ENCODE data around the gene IL22RA2. TPM values are rescaled to one million over a fixed set of nuclear protein-coding genes. Genes with fewer than 3 reads are reported as not detected.

The IL22RA2 gene
- total and polyA plus RNA-seq, 2 of the 13 experiments (the other 11 are each of a cell fraction or from before 2014, with no cell fraction given): not detected

DNA sequence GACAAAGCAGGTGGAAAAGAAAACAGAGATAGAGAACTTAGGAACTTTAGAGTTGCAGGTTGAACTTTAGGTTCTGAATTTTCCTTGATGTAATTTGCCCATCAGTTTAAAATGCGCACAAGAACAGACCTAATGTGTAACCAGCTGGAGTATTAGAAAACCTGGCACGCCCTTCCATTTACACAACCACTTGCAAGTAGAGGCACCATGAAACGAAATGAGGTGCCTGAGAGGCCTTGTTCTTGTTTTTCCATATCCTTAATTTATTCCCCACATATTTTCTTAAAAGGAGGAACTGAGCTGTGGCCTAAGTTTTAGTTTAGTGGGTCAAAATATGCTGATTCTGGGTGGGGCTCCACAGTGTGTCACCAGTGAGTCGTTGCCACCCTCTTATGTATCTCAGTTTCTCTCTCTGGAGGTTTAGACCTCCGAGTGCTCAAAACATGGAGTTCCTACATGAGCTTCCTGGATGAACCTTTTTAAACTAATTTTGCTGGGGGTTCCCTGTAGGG is 17.2 kb upstream of the IL22RA2 start:
- Histone ChIP-seq H3K36me3 (replicated peaks in 1 of 2; ENCODE audit: control insufficient read depth in 1 of 2, insufficient read depth in 2 of 2, low read length in 2 of 2) (no peaks in the 10 kb centered on the region), H3K79me2 (ENCODE audit: insufficient read depth, low read length) (no peaks in the 10 kb centered on the region), H3K4me1 (ENCODE audit: insufficient read depth, low read length) (no peaks in the 10 kb centered on the region), H3K27ac (ENCODE audit: extremely low read length, insufficient read depth, low read length) (no peak overlapping the region), H3K9ac (ENCODE audit: insufficient read depth, low read depth, low read length) (no peak overlapping the region), H3K27me3 (ENCODE audit: control insufficient read depth in 1 of 2, insufficient read depth in 2 of 2, low read length in 2 of 2) (no peaks in the 10 kb centered on the region), H3K4me3 (replicated peaks in 1 of 3; ENCODE audit: insufficient read depth in 1 of 3, low read depth in 2 of 3, low read length in 3 of 3) (no peak overlapping the region), H2AFZ (ENCODE audit: low read length) (no peak overlapping the region), H3K4me2 (ENCODE audit: low read depth, low read length) (no peak overlapping the region), H4K20me1 (ENCODE audit: insufficient read depth, low read length) (no peaks in the 10 kb centered on the region), H3K9me3 (ENCODE audit: low read length) (peaks cover 49% of the 10 kb centered on the region)
- FAIRE-seq: no peak
- no peak for DNase-seq (ENCODE audit: low spot score)
- ChIA-PET CTCF (ENCODE audit: low intra/inter-chr PET ratio, low total read pairs) (no interaction called here), POLR2A (no interaction called here)
- in situ Hi-C loops (cut with HindIII; ENCODE audit: extremely low pct_ligation_motif_present, low pct_unique_long_range_greater_than_20kb) (no loop called here), intact Hi-C loops (cut with micrococcal nuclease; ENCODE audit: unreplicated experiment) (no loop called here)
- BruUV-seq (replicated peaks): no TSS peak
- 34% methylated on average over 5 of the region's 5 CpGs for WGBS (ENCODE audit: low lambda C conversion rate)
- TF ChIP-seq SP5 (CRISPR knock-in tag; IDR thresholded peaks at IDR 0.05; ENCODE audit: borderline replicate concordance, low read depth) (no peak), POLR2G (IDR thresholded peaks at IDR 0.05; ENCODE audit: low read depth, low read length) (no peak), SMYD3 (CRISPR knock-in tag; IDR thresholded peaks at IDR 0.05) (no peak), ZNF747 (CRISPR knock-in tag; IDR thresholded peaks at IDR 0.05; ENCODE audit: borderline replicate concordance) (no peak), ZNF431 (CRISPR knock-in tag; IDR thresholded peaks at IDR 0.05; ENCODE audit: borderline replicate concordance, low read depth) (no peak), ZNF589 (CRISPR knock-in tag; conservative IDR thresholded peaks at IDR 0.05) (no peak), RFX3 (CRISPR knock-in tag; IDR thresholded peaks at IDR 0.05) (no peak), ZNF382 (CRISPR knock-in tag; IDR thresholded peaks at IDR 0.05; ENCODE audit: borderline replicate concordance) (no peak)
- TF ChIP-seq, protein P1, sequence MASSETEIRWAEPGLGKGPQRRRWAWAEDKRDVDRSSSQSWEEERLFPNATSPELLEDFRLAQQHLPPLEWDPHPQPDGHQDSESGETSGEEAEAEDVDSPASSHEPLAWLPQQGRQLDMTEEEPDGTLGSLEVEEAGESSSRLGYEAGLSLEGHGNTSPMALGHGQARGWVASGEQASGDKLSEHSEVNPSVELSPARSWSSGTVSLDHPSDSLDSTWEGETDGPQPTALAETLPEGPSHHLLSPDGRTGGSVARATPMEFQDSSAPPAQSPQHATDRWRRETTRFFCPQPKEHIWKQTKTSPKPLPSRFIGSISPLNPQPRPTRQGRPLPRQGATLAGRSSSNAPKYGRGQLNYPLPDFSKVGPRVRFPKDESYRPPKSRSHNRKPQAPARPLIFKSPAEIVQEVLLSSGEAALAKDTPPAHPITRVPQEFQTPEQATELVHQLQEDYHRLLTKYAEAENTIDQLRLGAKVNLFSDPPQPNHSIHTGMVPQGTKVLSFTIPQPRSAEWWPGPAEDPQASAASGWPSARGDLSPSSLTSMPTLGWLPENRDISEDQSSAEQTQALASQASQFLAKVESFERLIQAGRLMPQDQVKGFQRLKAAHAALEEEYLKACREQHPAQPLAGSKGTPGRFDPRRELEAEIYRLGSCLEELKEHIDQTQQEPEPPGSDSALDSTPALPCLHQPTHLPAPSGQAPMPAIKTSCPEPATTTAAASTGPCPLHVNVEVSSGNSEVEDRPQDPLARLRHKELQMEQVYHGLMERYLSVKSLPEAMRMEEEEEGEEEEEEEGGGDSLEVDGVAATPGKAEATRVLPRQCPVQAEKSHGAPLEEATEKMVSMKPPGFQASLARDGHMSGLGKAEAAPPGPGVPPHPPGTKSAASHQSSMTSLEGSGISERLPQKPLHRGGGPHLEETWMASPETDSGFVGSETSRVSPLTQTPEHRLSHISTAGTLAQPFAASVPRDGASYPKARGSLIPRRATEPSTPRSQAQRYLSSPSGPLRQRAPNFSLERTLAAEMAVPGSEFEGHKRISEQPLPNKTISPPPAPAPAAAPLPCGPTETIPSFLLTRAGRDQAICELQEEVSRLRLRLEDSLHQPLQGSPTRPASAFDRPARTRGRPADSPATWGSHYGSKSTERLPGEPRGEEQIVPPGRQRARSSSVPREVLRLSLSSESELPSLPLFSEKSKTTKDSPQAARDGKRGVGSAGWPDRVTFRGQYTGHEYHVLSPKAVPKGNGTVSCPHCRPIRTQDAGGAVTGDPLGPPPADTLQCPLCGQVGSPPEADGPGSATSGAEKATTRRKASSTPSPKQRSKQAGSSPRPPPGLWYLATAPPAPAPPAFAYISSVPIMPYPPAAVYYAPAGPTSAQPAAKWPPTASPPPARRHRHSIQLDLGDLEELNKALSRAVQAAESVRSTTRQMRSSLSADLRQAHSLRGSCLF (CRISPR knock-in tag; IDR thresholded peaks at IDR 0.05; ENCODE audit: borderline replicate concordance): no peak
- no peak for ATAC-seq

Measured in HepG2 (cell line).